ENCODE results near the gene CHN1.

DNA sequence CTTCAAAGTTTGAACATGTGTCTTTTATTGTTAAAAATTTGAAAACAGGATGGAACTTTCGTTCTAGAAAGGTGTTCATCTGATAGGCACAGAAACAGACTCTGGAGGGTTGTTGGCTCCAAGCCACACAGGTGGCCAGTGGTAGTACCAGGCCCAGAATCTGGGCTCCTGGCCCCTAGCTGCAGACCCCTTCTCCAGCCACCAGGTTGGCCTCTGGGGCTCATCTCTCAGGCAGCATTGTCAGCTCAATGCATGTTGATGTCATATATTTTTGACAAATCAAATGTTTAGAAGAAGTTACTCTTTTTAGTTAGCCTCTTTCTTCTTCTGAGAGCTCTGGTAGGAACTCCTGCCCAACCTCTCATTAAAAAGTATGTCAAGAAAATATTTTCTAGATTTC, 206.4 kb downstream of the CHN1 start:
- TF ChIP-seq, protein P1, sequence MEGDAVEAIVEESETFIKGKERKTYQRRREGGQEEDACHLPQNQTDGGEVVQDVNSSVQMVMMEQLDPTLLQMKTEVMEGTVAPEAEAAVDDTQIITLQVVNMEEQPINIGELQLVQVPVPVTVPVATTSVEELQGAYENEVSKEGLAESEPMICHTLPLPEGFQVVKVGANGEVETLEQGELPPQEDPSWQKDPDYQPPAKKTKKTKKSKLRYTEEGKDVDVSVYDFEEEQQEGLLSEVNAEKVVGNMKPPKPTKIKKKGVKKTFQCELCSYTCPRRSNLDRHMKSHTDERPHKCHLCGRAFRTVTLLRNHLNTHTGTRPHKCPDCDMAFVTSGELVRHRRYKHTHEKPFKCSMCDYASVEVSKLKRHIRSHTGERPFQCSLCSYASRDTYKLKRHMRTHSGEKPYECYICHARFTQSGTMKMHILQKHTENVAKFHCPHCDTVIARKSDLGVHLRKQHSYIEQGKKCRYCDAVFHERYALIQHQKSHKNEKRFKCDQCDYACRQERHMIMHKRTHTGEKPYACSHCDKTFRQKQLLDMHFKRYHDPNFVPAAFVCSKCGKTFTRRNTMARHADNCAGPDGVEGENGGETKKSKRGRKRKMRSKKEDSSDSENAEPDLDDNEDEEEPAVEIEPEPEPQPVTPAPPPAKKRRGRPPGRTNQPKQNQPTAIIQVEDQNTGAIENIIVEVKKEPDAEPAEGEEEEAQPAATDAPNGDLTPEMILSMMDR (IDR thresholded peaks at IDR 0.05 in 4 of 5, conservative IDR thresholded peaks at IDR 0.05 in 1 of 5), result no peak
- no peak for TF ChIP-seq POLR2A (IDR thresholded peaks at IDR 0.05)

All from gastrocnemius medialis (tissue), 4 donors.